GM21360 (cell line): ENCODE results near the gene CRHR1.
"Not testable (repeated sequence)": the region's sequence is repeated elsewhere in the genome, so short reads cannot be mapped to it uniquely, and the experiment has no call there.

ENCODE experiments used
- ATAC-seq: cut with Tn5 transposase; IDR thresholded peaks from one replicate; pipeline ENCODE4 v1.9.1; 2021; ENCODE audit warnings: mild to moderate bottlenecking, moderate library complexity; ENCODE audit not compliant: unreplicated experiment

Gene CRHR1

DNA sequence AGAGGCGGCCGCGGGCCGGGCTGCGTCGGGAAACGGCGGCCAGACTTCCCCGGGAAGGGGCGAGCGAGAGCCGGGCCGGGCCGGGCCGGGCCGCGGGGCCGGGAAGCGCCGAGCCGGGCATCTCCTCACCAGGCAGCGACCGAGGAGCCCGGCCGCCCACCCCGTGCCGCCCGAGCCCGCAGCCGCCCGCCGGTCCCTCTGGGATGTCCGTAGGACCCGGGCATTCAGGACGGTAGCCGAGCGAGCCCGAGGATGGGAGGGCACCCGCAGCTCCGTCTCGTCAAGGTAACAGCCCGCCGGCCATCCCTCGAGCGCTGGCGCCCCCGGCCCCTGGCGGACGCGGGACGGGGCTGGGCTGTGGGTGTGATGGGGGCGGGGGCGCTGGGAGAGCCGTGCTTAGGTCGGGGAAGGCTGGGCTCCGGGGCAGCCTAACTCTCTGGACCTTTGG is at the start of gene CRHR1:
Gene CRHR1, plus strand, starts transcription at position 28 of the 448 bp plus-strand sequence. Its CDS starts 225 bp downstream, at position 253.
- ATAC-seq: no peak

DNA sequence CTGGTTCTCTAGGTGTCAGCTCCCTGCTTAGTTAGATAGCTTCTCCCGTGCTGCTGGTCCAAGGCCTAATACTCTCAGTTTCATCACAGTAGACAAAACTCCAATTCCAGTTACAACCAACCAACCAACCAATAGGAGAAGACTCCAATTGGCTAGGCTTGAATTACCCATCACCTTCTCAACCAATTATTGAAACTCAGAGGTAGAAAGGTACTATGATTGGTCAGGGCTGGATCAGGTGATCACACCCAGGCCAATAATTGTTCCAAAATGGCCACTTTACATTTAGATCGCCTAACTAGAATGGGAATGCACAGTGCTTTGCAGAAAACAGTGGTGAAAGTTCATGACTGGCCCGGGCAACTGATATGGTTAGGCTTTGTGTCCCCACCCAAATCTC is 49.5 kb upstream of the CRHR1 start:
- no peak for ATAC-seq

DNA sequence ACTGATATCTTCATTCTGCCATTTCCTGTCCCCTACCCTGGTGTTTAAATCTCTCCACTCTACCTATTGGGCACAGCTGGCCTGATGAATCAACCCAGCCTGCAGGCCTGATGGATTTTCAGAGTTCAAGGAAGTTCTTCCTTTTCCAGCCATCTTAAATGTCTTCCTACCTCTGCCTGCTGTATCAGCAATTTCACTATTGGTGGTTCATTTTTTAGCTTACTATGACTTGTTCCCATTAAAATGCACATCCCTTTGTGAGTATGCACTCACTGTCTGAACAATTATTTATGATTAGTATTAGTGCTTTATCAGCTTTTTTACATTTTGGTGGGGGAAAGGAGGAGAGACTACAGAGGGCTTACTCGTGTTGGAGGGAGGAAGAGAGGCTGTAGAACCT is 48.6 kb upstream of the CRHR1 start:
- no peak for ATAC-seq

DNA sequence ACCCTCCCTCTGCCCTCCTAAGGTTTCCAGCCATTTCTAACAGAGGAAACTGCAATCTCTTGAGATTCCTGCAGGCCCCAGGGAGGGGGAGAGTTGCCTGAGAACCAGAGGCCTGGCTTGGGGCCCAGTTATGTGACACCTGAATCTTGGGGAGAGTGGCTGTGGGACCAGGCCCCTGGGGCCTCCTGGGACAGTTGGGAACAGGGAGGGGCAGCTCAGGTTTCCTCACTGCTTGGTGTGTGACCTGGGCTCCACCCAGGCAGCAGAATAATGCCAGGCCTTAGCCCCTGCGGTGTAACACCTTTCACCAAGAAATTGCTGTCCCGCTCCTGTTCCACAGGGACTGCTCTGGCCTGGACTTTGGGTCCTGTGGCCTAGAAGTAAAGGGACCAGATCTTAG is 44.3 kb upstream of the CRHR1 start:
- no peak for ATAC-seq

DNA sequence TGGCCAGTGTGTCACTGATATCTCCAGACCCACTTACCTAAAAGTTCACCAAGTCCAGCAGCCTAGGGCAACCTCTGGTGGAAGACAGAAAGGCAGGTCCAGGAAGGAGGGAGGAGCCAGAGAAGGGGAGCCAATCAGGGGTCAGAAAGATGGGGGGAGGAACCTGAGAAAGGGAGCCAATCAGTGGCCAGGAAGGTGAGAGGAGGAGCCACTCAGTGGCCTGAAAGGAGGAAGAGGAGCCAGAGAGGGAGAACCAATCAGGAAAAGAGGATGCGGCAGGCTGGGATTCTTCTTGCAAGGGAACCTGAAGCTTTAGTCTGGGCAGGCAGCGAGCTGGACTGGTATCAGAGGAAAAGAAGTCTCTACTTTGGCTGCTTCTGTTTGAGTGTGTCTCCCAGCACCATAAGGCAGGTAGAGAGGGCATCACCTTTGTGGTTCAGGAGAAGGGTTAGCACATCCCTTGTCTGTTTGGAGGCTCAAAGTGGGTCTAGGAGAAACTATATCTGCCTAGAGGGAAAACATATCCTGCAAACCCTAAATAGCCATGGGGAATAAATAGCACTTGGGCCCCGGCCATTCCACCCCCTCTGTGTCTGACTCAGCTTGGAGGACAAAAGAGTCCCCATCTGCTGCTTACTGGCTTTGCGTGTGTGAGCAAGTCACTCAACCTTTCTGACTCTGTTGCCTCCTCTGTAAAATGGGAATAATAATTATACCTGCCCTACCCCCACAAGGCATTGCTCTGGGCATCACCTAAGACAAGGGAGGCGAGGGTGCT is 43.4 kb upstream of the CRHR1 start:
- ATAC-seq: no peak

DNA sequence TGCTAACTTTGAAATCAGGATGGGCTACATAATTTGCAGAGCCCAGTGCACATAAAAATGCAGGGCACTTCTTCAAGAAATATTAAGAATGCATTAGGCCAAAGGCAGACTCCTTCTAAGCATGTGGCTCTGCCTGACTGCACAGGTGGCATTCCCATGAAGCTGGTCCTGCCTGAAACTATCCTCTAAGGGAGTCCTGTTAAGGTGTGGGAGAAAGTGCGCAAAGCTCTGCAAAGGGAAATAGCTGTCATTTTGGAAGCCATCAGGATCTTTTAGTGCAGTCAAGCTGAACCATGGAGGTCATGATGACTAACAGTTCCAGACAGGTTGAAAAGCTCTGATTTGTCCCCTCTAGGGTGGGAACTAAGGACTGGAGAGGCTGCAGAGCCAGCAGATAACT is 41.9 kb upstream of the CRHR1 start:
- ATAC-seq: no peak

DNA sequence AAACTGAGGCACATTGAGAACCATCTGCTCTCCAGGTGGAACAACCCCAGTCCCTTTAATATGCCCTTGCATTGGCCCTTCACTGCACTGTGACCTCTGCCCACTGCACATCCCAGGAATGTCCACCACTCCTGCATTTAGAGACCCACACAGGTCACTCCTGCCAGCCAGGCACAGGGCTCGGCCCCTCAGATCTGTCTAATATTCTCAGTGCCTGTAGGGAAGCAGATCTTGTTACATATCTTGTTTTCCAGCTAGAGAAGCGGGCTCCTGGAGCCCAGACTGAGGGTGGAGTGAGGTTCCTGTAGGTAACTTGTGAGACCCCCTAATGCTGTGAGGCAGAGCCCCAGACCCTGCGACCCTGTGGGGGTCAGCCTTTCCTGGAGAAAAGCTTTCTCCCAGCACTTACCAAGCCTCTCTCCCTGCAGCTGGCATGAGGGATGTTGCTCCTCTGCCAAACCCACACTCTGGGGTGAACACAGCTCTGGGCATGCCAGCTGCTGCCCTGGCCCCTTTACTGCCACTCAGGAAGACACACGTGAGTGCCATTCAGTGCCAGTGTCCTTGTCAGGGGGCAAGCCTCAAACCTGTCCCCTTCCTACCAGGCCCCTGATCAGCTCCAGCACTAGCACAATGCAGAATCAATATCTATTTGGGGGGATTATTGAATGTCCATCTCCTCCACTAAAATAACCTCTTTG is 40.3 kb upstream of the CRHR1 start:
- no peak for ATAC-seq

DNA sequence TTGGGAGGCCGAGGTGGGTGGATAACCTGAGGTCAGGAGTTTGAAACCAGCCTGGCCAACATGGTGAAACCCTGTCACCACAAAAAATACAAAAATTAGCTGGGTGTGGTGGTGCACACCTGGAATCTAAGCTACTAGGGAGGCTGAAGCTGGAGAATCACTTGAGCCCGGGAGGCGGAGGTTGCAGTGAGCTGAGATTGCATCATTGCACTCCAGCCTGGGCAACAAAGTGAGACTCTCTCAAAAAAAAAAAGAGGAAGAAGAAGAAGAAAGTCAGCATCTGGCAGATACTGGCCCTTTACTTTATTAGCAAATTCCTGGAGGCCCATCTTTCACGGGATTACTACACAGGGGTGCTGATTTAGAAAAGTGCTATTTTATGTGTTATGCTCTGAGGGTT is 39.3 kb upstream of the CRHR1 start:
- not testable (repeated sequence) for ATAC-seq

DNA sequence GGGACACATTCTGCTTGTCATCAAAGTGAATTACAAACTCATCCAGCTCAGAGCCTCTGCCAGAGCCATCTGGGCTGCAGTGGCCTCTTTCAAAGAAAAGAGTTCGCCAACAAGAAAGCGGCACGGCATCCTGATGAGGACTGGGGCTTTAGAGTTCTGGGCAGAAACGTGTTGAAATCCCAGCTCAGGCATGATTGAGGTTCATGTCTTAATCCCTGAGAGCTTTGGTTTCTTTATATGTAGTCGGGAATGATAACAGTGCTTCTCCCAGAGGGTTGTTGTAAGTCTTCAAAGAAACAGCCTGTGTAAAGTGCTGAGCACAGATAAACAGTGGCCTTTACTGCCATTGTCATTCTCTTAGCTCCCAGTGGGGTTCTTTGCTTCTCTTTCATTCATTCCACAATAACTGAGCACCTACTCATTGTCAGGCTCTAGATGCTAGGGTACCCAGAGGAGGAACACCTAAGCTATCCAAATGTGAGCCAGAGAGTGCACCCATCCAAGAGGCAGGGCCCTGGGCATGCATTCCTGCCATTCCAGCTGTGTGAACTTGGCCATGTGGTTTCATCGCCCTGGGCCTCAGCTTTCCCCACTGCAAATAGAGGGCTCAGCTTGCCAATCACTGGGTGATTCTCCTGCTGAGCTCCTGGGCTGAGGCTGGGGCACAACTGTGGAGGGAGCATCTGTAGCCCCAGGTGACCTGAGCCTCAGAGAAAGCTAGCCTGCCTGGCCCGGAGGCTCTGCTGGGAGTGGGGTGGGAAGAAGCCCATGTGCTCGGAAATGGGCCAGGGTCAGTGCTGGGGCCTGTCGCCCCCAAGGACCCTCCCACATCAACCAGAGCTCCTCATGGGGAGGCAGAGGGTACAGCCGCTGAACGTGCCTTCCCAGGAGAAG is 38.3 kb upstream of the CRHR1 start:
- no peak for ATAC-seq

DNA sequence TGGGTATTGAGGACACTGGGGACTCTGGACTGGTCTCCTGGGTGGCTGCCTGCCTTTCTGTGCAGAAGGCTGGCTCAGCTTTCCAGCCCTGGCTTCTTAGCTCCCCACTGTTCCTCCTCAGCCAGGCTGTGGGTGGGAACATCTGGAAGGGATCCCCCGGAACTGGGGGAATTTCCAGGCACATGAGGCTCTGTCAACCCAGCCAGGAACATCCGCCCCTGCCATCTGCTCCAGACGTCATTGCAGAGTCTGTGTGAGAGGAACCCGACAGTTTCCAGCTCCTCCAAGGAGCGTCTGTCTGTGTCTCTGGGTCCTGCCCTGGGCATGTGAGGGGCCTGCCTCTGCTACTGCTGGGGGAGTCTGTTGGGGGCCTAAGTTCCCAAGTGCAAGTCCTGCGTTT is 36.2 kb upstream of the CRHR1 start:
- no peak for ATAC-seq

DNA sequence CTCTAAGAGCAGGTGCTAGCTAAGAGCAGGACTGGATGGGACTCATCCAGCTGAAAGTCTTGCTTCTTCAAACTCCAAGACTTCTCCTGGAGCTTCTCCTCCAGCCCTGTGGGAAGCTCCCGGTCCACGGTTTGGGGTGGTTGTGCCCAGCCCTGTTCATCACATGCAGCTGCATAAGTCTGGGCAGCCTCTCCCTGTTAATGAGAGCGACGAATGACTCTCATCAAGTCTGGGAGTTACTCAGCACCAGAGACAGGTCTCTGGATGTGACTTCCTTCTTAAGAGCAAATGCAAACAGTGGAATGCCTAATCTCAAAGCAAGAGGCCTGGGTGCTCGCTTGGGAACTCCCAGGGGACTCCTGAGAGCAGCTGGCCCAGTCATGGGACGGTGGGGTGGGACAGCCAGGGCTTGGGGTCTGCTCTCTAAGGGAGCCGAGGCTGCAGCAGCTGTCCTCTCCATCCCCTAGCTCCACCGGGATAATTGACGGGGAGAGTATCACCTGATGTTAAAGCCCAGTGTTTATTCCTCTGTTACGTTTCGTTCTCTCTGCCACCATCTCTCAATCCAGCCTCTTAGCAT is 35.3 kb upstream of the CRHR1 start:
- ATAC-seq: no peak

DNA sequence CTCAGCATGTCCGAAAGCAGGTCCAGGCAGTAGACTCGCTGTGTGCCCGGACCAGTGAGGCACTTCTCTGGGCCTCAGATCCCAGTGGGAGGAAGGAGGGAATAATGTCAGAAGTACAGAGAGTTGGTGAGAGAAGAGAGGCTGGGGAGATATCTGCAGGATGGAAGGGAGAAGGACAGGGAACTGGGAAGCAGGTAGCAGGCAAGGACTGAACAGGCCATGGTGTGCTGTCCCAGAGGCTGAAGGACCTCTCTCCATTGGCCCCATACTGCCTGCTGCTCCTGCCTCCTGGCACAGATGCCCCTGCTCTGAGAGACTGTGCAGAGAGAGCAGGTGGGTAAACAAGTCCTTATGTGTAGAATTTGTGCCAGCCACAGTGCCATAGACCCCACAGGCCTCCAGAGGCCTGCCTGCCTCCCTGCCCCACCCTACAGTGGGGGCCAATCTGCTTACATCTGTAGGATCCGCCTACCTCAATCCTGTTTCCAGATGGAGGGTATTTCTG is 34.2 kb upstream of the CRHR1 start:
- ATAC-seq: no peak

DNA sequence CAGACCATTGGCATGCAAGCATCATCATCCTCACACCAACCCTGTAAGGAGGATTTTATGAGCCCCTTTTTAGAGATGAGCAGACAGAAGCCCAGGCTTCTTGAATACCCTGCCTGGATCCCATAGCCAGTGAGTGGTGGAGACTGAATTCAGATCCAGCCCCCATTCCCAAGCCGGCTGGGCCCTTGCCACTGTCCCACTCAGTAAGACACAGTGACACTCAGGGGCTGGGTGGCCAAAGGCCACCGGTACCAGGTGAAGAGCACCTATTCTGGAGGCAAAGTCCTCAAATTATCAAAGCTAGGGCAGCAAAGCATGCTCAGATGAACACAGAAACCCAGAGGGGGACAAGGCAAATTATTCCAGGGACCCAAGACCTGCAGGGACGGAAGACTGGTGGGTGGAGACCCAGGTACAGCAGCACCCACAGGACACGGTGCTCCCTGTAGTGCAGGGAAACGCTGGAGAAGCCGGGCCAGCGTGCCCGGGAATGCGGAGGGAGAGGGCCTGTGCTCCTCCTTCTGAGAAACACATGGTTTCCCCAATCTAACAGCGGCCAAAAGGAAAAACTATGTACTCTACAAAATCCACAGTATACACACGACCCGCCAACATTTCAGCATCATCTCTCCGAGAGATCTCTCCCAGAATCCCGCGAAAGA is 33.2 kb upstream of the CRHR1 start:
- no peak for ATAC-seq

DNA sequence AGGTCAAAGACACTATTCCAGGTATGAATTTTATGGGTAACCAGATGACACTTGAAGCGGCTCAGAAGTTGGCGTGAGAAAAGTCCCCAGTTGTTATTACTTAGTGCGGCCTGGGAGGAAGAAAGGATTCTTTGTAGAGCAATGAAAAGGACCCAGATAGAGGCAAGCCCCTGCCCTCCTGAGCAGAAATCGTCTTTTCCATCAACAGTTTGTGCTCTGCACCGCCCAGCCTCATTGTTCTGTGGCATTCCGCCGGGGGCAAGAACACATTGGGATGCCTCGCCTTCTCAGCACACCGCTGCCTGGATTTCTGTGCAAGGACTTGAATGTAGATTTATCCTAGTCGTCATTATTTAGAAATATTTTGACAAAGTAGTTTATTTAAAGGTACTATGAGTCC is 32.7 kb upstream of the CRHR1 start:
- no peak for ATAC-seq

DNA sequence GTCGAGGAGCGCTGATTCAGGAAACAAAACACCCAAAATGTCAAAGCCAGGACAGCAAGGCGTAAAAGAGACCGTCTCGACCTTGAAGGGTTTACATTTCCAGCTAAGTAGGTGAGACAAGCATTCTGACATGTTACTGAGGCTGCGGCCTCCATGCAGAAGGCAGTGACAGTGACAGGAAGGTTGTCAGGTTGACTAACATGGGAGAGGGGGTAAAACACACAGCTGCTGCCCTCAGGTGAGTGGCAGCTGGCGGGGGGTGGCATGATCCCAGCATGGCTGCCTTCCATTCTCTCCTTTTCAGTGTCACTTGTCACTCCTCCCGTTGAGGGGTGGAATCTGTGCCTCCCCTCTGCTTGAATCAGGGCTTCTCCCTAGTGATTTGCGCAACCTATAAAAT is 31.9 kb upstream of the CRHR1 start:
- no peak for ATAC-seq

DNA sequence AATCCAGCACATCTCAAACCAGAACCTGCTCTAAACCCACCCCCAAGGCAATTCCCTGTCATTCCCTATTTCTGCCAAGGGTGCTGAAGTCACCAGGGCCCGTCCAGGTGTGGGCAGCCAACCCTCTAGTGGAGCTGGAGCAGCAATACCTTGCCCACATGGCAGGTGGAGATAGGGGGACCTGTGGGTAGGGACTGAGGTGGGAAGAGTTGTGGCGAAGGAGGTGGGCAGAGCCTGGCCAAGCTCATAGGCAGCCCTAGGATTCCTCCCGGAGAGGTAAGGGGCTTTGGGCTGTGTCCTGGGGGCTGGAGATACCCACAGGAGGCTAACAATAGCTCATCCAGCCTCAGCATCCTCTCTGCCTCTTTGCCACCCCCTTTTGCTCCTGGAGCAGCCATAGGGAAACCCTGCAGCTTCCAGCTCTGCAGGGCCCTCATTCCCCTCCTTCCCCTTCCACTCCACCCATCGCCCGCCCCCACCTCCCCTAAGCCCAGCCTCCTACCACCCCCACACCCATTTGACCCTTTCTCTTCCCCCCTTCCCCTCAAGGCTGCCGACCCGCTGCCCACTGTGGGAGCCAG is 30.4 kb upstream of the CRHR1 start:
- ATAC-seq: no peak

DNA sequence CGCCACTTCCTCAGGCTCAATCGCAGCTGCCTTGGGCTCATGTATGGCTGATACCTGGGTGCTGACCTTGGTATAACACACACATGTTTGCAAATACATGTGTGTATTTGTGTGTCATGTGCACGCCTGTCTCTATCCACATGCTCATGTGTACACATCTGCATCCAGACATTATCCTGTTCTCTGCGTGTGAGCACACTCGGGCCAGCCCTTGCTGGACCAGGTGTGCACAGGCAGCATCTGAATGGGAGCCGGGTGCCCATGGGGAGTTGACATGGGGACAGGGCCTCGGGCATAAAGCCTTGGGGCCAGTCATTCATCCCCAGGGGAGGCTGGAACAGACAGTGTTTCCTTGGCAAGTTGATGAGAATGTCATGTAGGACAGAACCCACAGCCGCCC is 29.1 kb upstream of the CRHR1 start:
- no peak for ATAC-seq

DNA sequence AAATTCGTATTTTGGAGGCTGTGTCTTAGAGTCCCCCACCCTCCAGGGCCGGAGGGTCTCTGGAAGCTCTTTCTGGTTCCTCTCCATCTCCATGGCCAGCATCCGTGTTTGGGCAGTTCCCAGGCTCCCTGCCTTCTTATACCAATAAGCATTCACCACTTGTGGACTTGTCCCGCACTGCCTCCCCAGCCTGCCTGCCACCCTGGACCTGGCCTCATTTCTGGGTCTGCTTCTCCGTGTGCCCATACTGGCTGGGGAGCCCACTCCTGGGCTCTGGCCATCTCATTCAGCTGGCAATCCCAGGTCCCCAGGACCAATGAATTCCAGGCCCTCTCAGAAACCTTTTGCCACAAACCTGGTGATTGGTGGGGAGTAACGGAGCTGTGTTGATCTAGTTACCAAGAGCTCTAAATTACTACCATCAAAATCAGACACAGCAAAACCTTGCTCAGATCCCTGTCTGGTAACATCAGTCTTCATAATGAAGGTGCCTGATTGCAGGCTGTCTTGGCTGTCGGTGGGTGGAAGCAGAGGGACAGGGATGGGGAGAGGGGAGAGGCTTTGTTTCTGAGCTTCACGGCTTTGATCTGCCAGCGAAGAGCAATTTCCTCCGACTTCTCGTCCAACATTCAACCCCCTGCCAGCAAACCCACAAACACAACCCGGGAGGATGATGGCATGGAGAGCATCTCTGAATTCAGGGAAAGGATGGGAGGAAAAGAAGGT is 27.7 kb upstream of the CRHR1 start:
- no peak for ATAC-seq

DNA sequence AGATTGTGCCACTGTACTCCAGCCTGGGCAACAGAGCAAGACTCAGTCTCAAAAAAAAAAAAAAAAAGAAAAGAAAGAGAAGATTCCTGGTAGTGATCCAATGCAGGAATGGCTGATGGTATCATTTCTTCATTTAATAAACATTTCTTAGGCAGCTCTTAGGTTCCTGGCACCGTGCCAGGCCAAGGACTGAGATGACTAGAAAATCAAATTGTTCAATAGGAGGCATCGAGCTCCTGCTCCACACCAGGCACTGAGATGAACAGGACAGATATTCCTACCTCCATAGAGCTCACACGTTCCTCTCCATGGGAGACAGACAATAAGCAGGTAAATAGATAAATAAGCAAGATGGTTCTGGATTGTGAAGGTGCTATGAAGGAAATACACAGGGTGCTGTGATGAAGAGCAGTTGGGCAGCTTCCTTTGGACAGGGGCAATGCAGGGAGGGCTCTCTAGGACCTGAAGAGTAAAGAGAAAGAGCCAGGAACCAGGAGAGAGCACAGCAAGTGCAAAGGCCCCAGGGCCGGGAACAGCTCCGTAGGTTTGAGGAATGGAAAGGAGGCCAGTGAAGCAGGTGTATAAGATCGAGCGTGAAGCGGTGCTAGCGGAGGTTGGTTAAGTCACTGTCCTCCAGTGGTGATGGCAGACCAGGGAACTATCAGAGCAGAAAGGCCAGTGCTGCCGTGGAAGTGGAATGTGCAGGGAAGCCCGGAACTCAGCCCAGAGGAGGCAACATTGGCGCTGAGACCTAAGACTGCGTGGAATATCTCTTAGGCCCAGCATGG is 26.5 kb upstream of the CRHR1 start:
- ATAC-seq: no peak
